Gastroesophageal sphincter (tissue), 4 donors: ENCODE measurements around the gene MYO3B. TPM values are rescaled to one million over a fixed set of nuclear protein-coding genes. Genes with fewer than 3 reads are reported as not detected.

Experiments
- ATAC-seq: fragments of 150-250 bp; one replicate; pipeline ENCODE4 v1.9.1; 2016; ENCODE audit warnings: mild to moderate bottlenecking, moderate library complexity
- H3K27ac ChIP-seq, 4 donors: fragments of 200-600 bp; sonication (generic) in 3 of 4; 1 replicate in 3 of 4; 2 replicates in 1 of 4; pipeline ENCODE4 v1.5.1; 2016 to 2019
- H3K27me3 ChIP-seq: fragments of 200-600 bp; sonication (generic); one replicate; pipeline ENCODE4 v1.5.1; 2019
- H3K36me3 ChIP-seq, 2 donors: fragments of 200-600 bp; sonication (generic); one replicate each; pipeline ENCODE4 v1.5.1; 2019; ENCODE audit warnings: control low read depth in 1 of 2
- H3K4me1 ChIP-seq, 3 donors: fragments of 200-600 bp; sonication (generic); 1 replicate in 2 of 3; 2 replicates in 1 of 3; pipeline ENCODE4 v1.5.1; 2016 to 2019; ENCODE audit warnings: control low read depth in 2 of 3
- H3K4me3 ChIP-seq, 2 donors: fragments of 200-600 bp; sonication (generic); one replicate each; pipeline ENCODE4 v1.5.1; 2019; ENCODE audit warnings: mild to moderate bottlenecking in 1 of 2, moderate library complexity in 1 of 2
- H3K9me3 ChIP-seq, 3 donors: fragments of 200-600 bp; sonication (generic); one replicate each; pipeline ENCODE4 v1.5.1; 2017 to 2019; ENCODE audit warnings: control low read depth in 2 of 3
- CTCF ChIP-seq, 4 experiments: fragments of 200-600 bp in 2 of 4; fragments of 450-650 bp in 2 of 4; sonication (generic) in 1 of 4; IDR thresholded peaks; one replicate each; pipeline ENCODE4 v1.5.1; 2017 to 2019; ENCODE audit warnings: antibody characterized with exemption in 4 of 4, mild to moderate bottlenecking in 2 of 4, moderate library complexity in 2 of 4
- EP300 ChIP-seq: sonication (generic); formaldehyde crosslinking; IDR thresholded peaks from one replicate; pipeline ENCODE4 v1.6.1; 2017; ENCODE audit warnings: antibody characterized with exemption, mild to moderate bottlenecking
- POLR2A ChIP-seq, 2 donors: fragments of 450-650 bp; IDR thresholded peaks; one replicate each; pipeline ENCODE4 v1.6.1; 2017; ENCODE audit warnings: antibody characterized with exemption in 2 of 2, mild to moderate bottlenecking in 2 of 2, moderate library complexity in 1 of 2
- POLR2AphosphoS5 ChIP-seq: sonication (generic); formaldehyde crosslinking; IDR thresholded peaks from one replicate; pipeline ENCODE4 v1.6.1; 2017; ENCODE audit warnings: antibody characterized with exemption
- WGBS, 2 donors: methylation state at CpG; one replicate each; pipeline ENCODE4 v1.1.5; 2018; ENCODE audit warnings: low coverage in 1 of 2; 5-methylcytosine and 5-hydroxymethylcytosine counted together
- total RNA-seq, 4 donors: library from RNA; depleted of rRNA; stranded (reverse); fragments of >200 nt; gene quantifications; one replicate each; pipeline ENCODE4 v1.1.0, GENCODE V29; 2016

Gene MYO3B
- total RNA-seq, 4 donors from 2014 or later: not detected

- Histone ChIP-seq H3K27ac (no peak overlapping the region), H3K4me3 (no peak overlapping the region), H3K27me3 (peaks cover 11% of the 10 kb centered on the region), H3K9me3 (no peaks in the 10 kb centered on the region), H3K36me3 (no peaks in the 10 kb centered on the region), H3K4me1 (no peaks in the 10 kb centered on the region)
- no peak for TF ChIP-seq EP300
- no peak for TF ChIP-seq POLR2A (IDR thresholded peaks at IDR 0.05)
- no peak for TF ChIP-seq POLR2AphosphoS5
- TF ChIP-seq CTCF (IDR thresholded peaks at IDR 0.05): no peak
- ATAC-seq: no peak
- WGBS, 2 donors: 65 to 84% methylated on average over 5 of the region's 5 CpGs
Observed at GRCh38 chr2:170301626-170302025, 123.7 kb downstream of the MYO3B start.

GRCh38 chr2:170305711-170306110 lies 127.8 kb downstream of the MYO3B start:
- H3K9me3 ChIP-seq: no peaks in the 10 kb centered on the region
- no peak overlapping the region for H3K27ac ChIP-seq
- H3K27me3 ChIP-seq: peaks cover 11% of the 10 kb centered on the region
- TF ChIP-seq EP300: no peak
- TF ChIP-seq CTCF (IDR thresholded peaks at IDR 0.05): no peak
- TF ChIP-seq POLR2AphosphoS5: no peak
- no peak for TF ChIP-seq POLR2A (IDR thresholded peaks at IDR 0.05)
- H3K36me3 ChIP-seq: no peaks in the 10 kb centered on the region
- no peak for ATAC-seq
- no peak overlapping the region for H3K4me3 ChIP-seq
- no peaks in the 10 kb centered on the region for H3K4me1 ChIP-seq
- 90 to 94% methylated on average over 2 of the region's 2 CpGs for WGBS, 2 donors

- no peak for ATAC-seq
- peaks cover 11% of the 10 kb centered on the region for H3K27me3 ChIP-seq
- no peak overlapping the region for H3K27ac ChIP-seq
- H3K4me3 ChIP-seq: no peak overlapping the region
- no peaks in the 10 kb centered on the region for H3K36me3 ChIP-seq
- H3K4me1 ChIP-seq: no peaks in the 10 kb centered on the region
- no peaks in the 10 kb centered on the region for H3K9me3 ChIP-seq
- no peak for TF ChIP-seq POLR2A (IDR thresholded peaks at IDR 0.05)
- TF ChIP-seq EP300: no peak
- TF ChIP-seq CTCF (IDR thresholded peaks at IDR 0.05): no peak
- TF ChIP-seq POLR2AphosphoS5: no peak
- WGBS, 2 donors: 60 to 68% methylated on average over 2 to 5 of the region's 5 CpGs
Observed at GRCh38 chr2:170306293-170306873, 128.4 kb downstream of the MYO3B start.

DNA sequence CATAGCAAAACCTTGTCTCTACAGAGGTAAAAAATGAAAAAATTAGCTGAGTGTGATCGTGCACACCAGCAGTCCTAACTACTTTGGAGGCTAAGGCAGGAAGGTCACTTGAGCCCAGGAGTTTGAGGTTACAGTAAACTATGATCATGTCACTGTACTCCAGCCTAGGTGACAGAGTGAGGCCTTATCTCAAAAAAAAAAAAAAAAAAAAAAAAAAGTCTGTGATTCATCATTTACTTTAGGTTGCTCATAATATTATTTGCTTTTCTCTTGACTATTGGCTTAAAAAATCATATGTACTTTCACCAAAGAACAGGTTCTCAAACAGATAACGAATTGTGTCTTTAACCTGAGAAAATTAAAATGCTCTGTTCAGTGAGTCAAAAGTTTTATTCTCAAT lies 129.1 kb downstream of the MYO3B start:
- H3K4me1 ChIP-seq: no peaks in the 10 kb centered on the region
- H3K9me3 ChIP-seq: no peaks in the 10 kb centered on the region
- no peak overlapping the region for H3K4me3 ChIP-seq
- 74 to 100% methylated on average over 2 of the region's 2 CpGs for WGBS, 2 donors
- no peaks in the 10 kb centered on the region for H3K36me3 ChIP-seq
- TF ChIP-seq POLR2AphosphoS5 (no peak), CTCF (IDR thresholded peaks at IDR 0.05) (no peak), POLR2A (IDR thresholded peaks at IDR 0.05) (no peak), EP300 (no peak)
- H3K27ac ChIP-seq: no peak overlapping the region
- H3K27me3 ChIP-seq: peaks cover 11% of the 10 kb centered on the region
- no peak for ATAC-seq

GRCh38 chr2:170307555-170308351 lies 129.8 kb downstream of the MYO3B start:
- Histone ChIP-seq H3K27me3 (peaks cover 11% of the 10 kb centered on the region), H3K36me3 (no peaks in the 10 kb centered on the region), H3K9me3 (no peaks in the 10 kb centered on the region), H3K4me3 (no peak overlapping the region), H3K27ac (no peak overlapping the region), H3K4me1 (no peaks in the 10 kb centered on the region)
- WGBS, 2 donors: 62 to 64% methylated on average over 4 of the region's 4 CpGs
- no peak for TF ChIP-seq POLR2AphosphoS5
- no peak for TF ChIP-seq EP300
- no peak for TF ChIP-seq POLR2A (IDR thresholded peaks at IDR 0.05)
- no peak for TF ChIP-seq CTCF (IDR thresholded peaks at IDR 0.05)
- ATAC-seq: no peak
